Measurements from ENCODE around the gene ACTL8. TPM values are rescaled to one million over a fixed set of nuclear protein-coding genes. Genes with fewer than 3 reads are reported as not detected.

ACTL8 gene
- total RNA-seq, 1 donor: under 0.01 TPM

DNA sequence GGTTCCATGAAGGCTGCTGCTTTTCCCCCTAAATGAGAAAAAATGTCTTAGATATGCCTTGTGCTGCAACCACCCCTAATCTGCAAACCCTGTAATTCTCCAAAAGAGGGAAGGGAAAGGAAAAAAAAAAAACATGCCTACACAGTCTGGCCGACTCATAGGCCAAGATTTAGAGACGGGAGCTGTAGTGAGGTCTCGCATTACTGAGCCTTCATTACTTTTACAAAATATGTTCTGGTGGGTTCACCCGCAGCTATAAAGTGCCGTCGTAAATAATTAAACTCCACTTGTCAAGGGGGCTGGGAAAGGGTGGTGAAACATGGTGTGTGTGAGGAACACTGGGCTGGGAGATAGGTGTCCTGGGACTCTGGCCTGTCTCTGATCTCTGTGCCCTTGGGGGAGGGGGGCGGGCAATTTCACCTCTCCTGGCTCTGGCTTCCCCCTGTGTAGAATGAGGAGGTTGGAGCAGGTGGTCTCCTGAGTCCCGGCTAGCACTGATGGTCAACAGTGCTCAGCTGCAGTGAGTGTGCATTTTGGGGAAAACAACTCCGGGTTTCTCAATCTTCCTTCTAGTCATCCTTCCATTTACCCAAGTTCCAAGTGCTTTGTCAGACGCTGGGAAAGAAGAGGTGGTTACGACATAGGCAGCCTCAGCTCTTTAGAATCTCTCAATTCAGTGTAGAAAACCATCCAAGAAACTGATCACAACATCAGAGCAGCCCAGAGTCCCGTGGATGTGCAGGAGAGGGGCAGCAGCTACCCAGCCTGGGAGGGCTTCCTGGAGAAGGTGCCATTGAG lies 82.3 kb downstream of the ACTL8 start:
- DNase-seq (ENCODE audit: low read depth in 2 of 3, low spot score in 2 of 3): no peak

DNA sequence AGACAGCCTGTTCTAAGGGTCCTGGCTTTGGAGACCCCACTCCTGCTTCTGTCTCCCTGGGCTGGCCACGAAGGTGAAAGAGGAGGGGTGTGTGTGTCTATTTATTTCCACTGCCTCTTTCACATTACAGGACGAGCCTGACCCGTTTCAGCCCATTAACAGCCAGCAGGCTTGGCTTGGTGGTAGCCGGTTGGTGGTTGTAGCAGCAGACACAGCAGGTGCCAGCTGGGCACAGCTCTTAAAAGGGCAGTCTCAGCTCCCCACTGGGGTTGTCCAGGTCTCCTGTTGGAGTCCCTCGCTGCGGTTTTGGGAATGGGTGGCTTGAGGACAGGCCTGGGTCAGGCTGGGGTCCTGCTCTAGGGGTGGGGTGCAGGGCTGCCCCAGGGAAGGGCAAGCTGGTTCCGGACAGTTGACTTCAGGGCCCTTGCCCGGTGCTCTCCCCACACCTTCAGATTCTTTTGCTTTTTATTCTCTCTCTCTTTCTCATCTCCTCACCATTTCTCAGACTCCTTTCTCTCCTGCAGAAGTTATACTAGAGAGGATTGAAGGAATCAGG lies 84.6 kb downstream of the ACTL8 start:
- no peak for DNase-seq (ENCODE audit: low read depth in 2 of 3, low spot score in 2 of 3)

DNA sequence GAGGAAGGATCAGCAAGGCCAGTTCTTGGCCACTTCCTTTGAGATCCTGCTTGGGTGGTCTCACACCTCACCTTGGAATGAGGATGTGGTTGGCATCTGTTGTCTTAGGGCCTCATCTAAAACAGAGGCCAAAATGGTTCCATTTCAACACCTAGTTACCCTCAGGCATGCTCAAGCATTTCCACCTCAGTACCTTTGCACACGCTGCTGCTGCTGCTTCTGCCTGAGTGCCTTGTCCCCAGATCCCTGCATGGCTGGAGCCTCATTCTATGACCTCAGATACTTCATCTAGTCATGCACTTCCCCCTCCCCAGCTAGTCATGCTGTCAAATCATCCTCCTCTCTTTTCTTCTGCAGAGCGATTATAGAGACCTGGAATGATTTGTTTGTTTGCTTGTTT lies 86.8 kb downstream of the ACTL8 start:
- no peak for DNase-seq (ENCODE audit: low read depth in 2 of 3, low spot score in 2 of 3)

DNA sequence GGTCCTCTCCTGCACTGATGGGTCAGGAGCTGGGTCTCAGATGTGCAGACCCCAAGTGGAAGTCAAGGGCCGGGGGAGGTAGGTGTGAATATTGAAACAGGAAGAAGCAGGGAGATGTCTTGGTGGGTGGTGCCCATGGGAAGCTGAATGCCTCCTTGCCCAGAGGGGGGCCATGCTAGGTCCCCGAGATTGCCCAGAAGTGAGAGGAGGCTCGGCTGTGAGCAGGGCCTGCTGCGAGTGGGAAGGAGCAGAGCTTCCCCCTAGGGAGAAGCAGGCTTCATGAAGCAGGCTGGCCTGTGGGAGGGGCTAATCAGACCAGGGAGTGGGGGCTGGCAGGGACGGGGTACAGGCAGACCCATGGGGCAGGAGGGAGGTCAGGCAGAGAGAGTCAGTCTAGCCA lies 87.6 kb downstream of the ACTL8 start:
- no peak for DNase-seq (ENCODE audit: low read depth in 2 of 3, low spot score in 2 of 3)

DNA sequence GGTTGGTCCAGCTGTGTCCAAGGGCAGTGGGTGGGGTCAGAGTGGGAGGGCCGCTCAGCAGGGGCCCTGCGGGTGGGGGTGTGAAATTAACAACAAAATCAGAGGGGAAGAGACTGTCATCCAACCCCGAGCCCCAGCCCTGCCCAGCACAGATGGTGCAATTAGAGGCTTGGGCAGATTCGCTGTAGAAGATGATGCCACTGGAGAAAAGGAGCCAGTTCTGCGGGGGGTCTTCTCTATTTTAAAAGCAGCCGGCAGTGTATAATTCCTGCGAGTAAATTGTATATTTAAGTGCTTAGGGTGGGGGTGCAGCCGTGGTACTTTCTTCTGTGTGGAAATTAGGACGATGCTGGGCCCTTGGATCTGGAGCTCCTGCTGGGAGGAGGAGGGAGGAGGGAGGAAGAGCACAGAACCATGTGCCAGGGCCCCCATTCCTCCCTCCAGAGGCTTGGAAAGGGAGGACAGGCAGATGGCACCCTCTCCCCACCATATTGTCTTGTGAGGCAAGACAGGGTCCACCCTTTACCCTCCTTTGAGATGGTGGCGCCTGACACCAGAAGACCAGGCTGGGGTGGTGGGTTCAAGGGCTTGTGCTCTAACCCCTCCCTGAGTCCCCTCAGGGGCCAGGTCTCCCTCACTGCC lies 89.2 kb downstream of the ACTL8 start:
- DNase-seq (ENCODE audit: low read depth in 2 of 3, low spot score in 2 of 3): no peak

DNA sequence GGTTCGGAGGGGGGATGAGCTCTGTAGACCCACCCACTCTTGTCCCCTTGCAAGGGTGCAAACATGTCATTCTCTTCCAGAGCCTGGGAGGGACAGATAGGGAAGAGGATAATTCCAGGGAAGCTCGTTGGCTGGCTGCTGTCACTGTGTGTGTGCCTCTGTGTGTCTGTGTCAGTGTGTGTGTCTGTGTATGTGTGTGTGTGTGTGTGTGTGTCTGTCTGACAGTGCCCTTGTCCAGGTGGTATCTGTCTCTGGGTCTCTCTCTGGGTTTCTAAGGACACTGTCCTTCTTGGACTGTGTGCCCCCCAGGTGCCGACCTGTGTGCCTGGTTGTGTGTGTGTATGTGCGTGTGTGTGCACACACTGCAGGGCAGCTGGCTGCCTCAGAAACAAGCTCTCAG lies 90.5 kb downstream of the ACTL8 start:
- no peak for DNase-seq (ENCODE audit: low read depth in 2 of 3, low spot score in 2 of 3)

DNA sequence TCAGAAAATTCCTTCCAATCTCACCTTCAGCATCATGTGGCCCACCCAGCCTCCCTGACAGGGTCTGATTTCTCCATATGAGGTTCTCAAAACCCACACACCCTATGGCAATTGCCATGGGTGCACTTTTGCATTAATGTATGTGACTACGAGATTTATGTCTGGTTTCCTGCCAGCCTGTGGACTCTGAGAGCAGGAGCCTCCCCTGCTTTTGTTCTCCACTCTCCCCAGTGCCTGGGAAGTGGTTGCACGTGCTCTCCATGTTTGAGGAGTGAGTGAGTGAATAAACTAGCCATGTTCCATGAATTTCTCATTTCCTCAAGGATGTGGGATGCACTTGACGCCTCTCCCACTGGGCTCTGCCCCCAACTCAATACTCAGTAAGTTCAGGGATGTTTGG lies 91.2 kb downstream of the ACTL8 start:
- DNase-seq (ENCODE audit: low read depth in 2 of 3, low spot score in 2 of 3): no peak

DNA sequence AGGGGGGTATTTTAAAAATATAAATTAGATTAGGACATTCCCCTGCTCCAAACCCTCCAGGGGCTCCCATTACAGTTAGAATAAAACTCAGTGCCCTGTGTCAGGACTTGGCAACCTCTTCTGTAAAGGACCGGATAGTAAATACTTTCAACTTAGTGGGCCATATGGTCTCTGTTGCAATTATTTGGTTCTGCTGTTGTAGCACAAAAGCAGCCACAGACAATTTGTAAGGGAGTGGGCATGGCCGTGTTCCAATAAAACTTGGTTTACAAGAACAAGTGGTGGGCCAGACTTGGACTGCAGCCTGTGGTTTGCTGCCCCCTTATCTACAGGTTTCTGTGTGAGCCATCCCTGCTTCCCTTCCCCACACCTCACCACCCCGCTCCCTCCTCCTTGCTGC lies 92.0 kb downstream of the ACTL8 start:
- DNase-seq (ENCODE audit: low read depth in 2 of 3, low spot score in 2 of 3): no peak

DNA sequence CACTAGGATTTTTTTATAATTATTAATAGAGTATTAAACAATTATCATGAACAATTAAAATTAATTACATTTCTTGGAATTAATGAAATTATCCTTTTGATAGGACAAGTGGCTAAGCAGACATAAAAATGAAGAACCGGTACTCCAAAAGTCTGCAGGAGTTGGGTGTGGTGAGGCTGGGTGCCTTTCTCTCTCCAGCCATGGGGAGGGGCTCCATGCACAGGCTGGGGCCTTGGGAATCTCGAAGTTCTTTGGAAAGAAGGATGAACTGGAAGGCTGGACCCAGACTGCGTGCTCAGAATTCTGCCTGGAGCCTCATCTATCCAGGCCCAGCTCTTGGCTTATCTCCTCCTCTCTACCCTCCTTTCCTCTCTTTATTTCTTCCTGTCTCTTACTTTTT lies 94.1 kb downstream of the ACTL8 start:
- DNase-seq (ENCODE audit: low read depth in 2 of 3, low spot score in 2 of 3): no peak

DNA sequence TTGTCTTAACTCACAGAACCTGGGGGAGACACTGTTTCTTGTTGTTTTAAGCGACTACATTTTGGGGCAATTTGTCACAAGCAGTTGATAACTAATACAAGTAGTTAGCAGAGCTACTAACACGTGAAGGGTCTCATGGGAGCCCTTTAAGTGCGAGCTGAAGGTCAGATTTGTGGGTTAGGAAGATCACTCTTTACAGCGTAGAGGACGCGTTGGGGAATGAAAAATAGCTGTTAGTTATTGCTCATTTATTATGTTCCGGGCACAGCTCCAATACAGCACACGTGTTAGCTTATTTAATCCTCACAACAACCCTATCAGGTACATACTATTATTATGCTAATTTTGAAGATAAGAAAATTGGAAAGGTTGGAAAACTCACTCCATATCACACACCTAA lies 95.9 kb downstream of the ACTL8 start:
- no peak for DNase-seq (ENCODE audit: low read depth in 2 of 3, low spot score in 2 of 3)

DNA sequence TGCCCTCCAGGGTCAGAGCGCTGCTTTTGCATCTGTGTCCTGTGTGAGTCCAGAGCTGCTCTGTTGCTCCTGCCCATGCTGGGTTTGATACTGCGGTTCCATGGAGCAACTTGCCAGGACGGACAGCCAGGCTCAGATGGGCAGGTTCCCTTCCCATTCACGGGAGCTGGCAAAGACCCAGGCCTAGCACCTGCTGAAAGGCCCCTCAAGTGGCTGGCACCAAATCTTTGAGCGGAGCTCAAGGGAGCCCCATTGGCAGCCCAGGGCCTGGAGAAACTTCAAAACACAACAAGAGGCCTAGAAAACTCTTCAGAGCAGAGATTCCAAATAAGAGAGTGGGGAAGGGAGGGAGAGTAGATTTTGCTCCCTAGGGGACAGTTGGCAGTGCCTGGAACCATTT lies 97.2 kb downstream of the ACTL8 start:
- DNase-seq (ENCODE audit: low read depth in 2 of 3, low spot score in 2 of 3): no peak

DNA sequence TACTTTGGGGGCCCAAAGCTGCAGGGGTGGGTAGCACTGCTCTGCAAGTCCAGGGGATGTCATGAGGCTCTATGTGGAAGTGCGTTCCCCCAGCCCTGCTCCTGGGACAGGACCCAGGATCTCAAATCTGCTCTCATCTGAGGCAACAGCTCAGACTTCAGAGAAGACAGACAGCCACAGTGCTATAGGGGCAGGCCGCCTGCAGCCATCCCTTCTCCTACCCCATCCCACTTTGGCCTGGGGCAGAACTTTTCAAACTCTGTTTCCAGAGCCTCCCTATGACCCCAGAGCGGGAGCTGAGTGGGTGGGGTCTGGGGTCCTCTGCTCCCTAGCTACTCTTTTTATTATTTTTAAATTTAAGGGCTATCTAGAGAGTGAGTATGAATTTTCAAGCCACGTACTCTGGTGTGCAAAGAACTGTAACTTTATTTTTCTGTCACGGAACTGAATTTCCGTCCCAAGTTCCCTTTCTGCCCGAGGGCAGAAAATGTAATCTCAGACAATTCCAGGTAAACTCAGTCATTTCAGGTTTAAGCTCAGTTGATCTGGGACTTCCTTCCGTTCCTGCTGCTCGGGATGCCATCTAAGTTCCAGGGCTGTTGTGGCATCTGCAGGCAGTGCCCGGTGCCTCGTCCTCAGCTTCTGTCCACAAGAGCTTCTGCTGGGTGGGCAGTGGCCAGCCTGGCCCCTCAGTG lies 98.3 kb downstream of the ACTL8 start:
- no peak for DNase-seq (ENCODE audit: low read depth in 2 of 3, low spot score in 2 of 3)

DNA sequence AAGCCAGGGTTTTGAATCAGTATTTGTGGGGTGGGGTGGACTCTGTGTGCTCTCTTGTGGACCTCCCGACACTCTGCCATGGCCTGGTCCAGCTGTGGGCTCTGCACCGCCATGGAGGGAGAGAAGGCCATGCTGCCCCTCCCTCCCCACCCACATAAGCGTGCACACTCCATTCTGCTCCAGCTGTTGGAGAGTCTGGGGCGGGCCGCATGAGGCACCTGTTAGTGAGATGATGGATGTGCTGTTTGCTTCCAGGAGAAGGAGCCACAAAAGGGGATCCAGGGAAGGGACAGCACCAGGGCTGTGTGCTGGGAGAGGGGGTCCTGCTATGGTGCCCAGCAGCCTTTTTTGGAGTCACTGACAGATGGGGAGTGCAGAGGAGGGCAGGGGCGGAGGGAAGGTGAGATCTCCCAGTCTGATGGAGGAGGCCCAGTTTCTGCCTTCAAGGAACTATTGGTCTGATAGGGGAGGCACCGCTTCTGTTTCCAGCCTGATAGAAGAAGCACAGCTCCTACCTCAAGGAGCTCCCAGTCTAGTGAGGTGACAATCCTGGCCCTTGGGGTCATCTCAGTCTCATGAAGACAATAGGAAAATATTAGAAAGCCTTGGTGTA lies 101.5 kb downstream of the ACTL8 start:
- DNase-seq (ENCODE audit: low read depth in 2 of 3, low spot score in 2 of 3): no peak

DNA sequence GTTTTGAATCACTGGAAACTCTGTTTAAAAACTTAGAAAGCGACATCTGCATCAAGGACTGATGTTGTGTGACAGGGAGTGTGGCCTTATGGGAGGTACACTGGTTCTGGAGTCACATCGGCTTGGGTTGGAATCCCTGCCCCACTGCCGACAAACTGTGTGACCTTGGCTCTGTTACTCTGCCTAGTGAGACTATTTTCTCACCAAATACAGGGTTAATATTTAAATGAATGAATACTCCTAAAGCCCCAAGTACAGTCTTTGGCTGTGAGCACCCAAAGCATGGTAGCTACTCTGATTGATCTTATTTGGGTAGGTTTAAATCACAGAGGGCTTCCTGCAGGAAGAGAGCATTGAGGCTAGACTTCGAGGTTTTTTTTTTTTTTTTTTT lies 102.0 kb downstream of the ACTL8 start:
- no peak for DNase-seq (ENCODE audit: low read depth in 2 of 3, low spot score in 2 of 3)

DNA sequence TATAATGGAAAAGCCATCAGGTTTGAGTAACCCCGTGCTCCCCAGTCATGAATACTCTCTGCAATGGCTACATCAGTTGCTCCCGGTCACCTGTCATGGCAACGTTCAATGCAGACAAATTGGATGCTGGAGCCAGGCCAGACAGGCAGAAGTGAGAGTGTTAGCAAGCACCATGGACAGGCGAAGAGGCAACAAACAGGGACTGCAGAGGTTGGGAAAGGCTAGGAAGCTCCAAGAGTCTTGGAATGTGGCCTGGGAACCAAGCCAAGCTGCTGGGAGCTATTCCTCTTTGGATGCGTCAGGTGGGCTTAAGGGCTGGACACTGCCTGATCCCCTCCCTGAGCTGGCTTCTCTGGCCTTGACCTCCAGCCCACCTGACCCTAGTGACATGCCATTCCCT lies 102.9 kb downstream of the ACTL8 start:
- no peak for DNase-seq (ENCODE audit: low read depth in 2 of 3, low spot score in 2 of 3)

DNA sequence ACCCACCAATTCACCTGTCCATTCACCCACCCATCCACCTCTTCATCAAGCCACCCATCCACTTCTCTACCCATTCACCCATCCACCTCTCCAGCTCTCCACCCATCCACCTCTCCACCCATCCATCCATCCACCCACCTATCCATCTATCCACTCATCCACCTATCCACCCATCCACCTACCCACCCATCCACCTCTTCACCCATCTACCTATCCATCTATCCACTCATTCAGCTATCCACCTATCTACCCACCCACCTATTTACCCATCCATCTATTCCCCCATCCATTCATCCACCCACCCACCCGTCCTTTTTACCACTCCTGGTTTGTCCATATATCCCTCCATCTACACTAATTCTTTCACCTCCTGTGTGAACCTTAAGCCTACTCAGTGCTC lies 105.7 kb downstream of the ACTL8 start:
- no peak for DNase-seq (ENCODE audit: low read depth in 2 of 3, low spot score in 2 of 3)

DNA sequence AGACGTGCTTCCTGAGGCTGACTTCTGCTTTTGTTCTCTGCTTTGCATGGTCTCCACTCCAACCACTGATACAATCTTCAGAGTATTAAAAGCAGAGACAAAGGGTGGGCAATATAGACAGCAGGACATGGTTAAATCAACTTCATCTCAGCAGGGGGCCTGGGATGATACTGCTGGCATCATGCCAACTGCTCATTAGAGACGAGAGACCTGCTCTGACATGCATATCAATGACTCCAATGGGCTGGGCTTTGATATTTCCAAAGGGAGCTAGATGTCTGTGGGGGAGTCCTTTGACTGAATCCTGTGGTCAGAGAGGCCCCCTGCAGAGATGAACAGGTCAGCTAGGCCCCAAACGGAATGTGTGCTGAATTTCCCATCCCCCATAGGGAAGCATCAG lies 106.6 kb downstream of the ACTL8 start:
- DNase-seq (ENCODE audit: low read depth in 2 of 3, low spot score in 2 of 3): no peak

DNA sequence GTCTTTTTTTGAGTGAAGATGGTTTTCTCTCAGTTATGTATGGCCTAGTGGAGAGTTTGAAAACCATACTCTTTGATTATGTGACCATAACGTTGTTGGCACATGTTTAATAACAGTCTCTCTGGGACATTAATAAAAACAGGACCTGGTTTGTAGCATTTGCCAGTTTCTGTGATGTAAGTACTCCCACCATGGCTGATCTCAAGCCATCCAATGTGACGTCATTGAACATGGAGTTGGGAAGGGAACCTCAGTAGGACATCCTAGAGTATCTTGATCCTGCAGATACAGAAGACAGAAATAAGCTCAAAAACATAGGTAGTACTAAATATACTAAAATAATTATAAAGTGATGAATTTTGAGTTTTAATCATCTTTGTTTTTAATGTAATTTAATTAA lies 107.0 kb downstream of the ACTL8 start:
- DNase-seq (ENCODE audit: low read depth in 2 of 3, low spot score in 2 of 3): no peak

DNA sequence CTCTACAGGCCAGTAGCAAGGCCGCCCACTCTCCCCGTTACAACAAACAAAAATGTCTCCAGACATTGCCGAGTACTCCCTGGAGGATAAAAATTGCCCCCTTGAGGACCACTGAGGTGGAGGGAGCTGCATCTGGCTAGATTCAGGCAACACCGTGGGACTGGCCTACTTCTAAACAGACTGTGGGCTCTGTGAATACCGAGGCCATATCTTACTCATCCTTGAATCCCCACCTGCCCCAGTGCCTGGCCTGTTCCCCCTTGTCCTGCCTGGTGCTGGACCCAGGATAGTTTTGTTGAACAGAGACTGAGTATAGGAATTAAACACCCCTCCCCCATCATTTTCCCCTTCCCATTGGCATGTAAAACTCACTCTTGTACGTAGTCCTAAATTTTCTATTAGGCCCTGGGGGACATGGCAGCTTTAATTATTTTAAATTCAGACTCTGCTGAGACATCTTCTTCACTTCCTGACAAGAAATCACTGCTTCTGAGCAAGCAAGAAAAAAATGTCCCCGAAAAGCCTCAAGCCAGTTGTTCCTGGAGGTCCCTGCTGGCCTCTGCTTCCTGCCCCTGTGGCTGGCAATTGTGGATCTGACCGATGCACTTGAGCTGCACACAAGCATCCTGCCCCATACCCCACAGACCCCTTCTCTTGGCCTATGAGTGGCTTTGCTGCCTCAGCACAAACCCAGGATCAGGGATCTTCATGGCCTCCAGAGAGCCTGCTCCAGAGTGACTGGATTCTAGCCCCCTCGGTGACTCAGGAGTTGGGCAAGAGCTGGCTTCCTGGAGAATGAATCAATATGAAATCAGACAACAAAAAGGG lies 111.0 kb downstream of the ACTL8 start:
- no peak for DNase-seq (ENCODE audit: low read depth in 2 of 3, low spot score in 2 of 3)

DNA sequence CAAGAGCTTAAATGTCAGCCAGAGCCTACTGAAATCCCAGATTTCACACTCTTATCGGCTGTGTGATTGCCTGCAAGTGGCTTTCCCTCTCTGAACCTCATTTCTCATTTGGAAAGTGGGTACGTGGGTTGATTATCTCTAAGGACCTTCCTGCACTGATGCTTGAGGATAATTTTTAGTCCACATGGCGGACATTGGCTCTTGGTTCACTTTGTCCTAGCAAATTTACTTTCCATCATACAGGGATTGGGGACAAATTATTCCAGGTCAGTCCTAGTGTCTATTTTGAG lies 111.6 kb downstream of the ACTL8 start:
- no peak for DNase-seq (ENCODE audit: low read depth in 2 of 3, low spot score in 2 of 3)

DNA sequence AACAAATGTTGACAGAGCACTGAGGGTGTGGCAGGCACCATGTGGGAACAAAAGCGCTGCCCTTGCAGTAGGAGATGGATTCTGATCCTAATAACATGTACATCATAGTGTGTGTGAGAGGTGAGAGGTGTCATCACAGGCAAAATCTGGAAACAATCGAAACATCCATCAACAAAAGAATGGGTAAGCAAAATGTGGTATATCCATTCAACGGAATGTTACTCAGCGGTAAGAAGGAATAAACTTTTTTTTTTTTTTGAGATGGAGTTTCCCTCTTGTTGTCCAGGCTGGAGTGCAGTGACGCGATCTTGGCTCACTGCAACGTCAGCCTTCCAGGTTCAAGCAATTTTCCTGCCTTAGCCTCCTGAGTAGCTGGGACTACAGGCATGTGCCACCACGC lies 112.3 kb downstream of the ACTL8 start:
- no peak for DNase-seq (ENCODE audit: low read depth in 2 of 3, low spot score in 2 of 3)
